Effector memory CD4-positive, alpha-beta T cell (primary cell): ENCODE data around the gene SHB.
"Not testable (repeated sequence)": the region's sequence is repeated elsewhere in the genome, so short reads cannot be mapped to it uniquely, and the experiment has no call there.

Experiments
- DNase-seq, 3 donors: peaks; one replicate each; pipeline ENCODE4 v3.0.0-alpha.2; 2020
- H3K27ac ChIP-seq: 2 replicates; pipeline ENCODE4 v1.7.0; 2013; ENCODE audit warnings: mild to moderate bottlenecking, low read length, moderate library complexity; ENCODE audit not compliant: insufficient read depth, poor library complexity, severe bottlenecking
- H3K27me3 ChIP-seq: replicated peaks from 2 replicates; pipeline ENCODE4 v1.7.0; 2013; ENCODE audit warnings: mild to moderate bottlenecking, low read length; ENCODE audit not compliant: insufficient read depth, control insufficient read depth, poor library complexity, severe bottlenecking
- H3K36me3 ChIP-seq: 2 replicates; pipeline ENCODE4 v1.7.0; 2013; ENCODE audit warnings: mild to moderate bottlenecking, low read length, moderate library complexity; ENCODE audit not compliant: control insufficient read depth, insufficient read depth
- H3K4me1 ChIP-seq: 2 replicates; pipeline ENCODE4 v1.7.0; 2013; ENCODE audit warnings: low read length, mild to moderate bottlenecking; ENCODE audit not compliant: control insufficient read depth, insufficient read depth, poor library complexity, severe bottlenecking
- H3K4me3 ChIP-seq: 2 replicates; pipeline ENCODE4 v1.7.0; 2013; ENCODE audit warnings: low read length, low read depth, mild to moderate bottlenecking; ENCODE audit not compliant: insufficient read depth, poor library complexity, severe bottlenecking
- H3K9me3 ChIP-seq: 2 replicates; pipeline ENCODE4 v1.7.0; 2013; ENCODE audit warnings: mild to moderate bottlenecking, low read length, moderate library complexity; ENCODE audit not compliant: control insufficient read depth

The SHB gene

GRCh38 chr9:37913480-37914153, 155.4 kb downstream of the SHB start:
- Histone ChIP-seq H3K36me3 (no peaks in the 10 kb centered on the region), H3K4me1 (no peaks in the 10 kb centered on the region), H3K9me3 (no peaks in the 10 kb centered on the region), H3K27me3 (no peaks in the 10 kb centered on the region), H3K27ac (no peak overlapping the region), H3K4me3 (no peak overlapping the region)
- peak; percentile 49 to 62 (median 50) for DNase-seq

DNA sequence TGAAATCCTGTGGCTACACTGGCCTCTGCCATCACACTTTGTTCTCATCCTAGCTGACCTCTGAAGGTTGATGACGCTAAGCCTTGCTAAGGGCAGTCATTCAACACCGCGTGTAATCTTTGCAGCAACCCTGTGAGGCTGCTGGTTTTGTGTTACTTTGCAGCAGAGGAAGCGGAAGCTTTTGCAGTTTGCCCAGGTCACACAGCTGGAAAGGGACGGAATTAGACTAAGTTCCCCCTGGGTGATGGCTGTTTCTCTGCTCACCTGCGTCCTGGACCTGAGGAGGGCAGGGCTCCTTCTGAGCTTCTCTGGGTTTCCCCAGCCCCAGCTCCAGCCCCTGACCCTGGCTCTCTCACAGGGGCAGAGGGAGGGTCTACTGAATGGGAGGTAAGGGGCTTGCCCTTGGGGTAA, 157.8 kb downstream of the SHB start:
- DNase-seq, result no peak
- Histone ChIP-seq H3K36me3 (no peaks in the 10 kb centered on the region), H3K27me3 (no peaks in the 10 kb centered on the region), H3K9me3 (no peaks in the 10 kb centered on the region), H3K4me3 (no peak overlapping the region), H3K27ac (no peak overlapping the region), H3K4me1 (no peaks in the 10 kb centered on the region)

DNA sequence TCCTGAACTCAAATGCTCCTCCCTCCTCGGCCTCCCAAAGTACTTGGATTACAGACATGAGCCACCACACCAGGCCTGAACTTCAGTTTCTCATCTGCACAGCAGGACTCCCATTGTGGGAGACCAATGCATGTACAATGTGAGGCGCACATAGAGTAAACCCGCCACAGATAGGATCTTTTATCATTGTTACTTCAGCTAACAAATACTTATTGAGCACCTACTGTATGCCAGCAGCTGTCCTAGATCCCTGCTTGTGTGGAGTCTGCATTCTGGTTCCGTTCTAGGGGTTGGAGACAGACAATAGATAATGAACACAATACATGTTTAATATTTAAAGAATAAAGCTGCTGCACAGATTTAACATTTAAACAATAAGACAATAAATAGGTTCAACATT, 158.8 kb downstream of the SHB start:
- Histone ChIP-seq H3K27me3 (no peaks in the 10 kb centered on the region), H3K9me3 (no peaks in the 10 kb centered on the region), H3K4me3 (no peak overlapping the region), H3K27ac (no peak overlapping the region), H3K4me1 (no peaks in the 10 kb centered on the region), H3K36me3 (no peaks in the 10 kb centered on the region)
- no peak for DNase-seq

DNA sequence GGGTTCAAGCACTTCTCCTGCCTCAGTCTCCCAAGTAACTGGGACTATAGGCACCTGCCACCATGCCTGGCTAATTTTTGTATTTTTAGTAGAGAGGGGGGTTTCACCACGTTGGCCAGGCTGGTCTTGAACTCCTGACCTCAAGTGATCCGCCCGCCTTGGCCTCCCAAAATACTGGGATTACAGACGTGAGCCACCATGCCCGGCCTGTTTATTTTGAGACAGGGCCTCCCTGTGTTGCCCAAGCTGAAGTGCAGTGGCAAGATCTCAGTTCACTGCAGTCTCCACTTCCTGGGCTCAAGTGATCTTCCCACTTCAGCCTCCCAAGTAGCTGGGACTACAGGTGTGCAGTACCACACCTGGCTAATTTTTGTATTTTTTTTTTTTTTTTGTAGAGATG, 159.2 kb downstream of the SHB start:
- not testable (repeated sequence) for DNase-seq, H3K27me3 ChIP-seq, H3K9me3 ChIP-seq, H3K36me3 ChIP-seq, H3K27ac ChIP-seq, H3K4me3 ChIP-seq, H3K4me1 ChIP-seq

- Histone ChIP-seq H3K27me3 (no peaks in the 10 kb centered on the region), H3K27ac (no peak overlapping the region), H3K9me3 (no peaks in the 10 kb centered on the region), H3K4me3 (no peak overlapping the region), H3K36me3 (no peaks in the 10 kb centered on the region), H3K4me1 (peaks cover 8% of the 10 kb centered on the region)
- DNase-seq, result no peak
Measured at GRCh38 chr9:37909326-37909725, 159.7 kb downstream of the SHB start.

- Histone ChIP-seq H3K27me3 (no peaks in the 10 kb centered on the region), H3K36me3 (no peaks in the 10 kb centered on the region), H3K27ac (no peak overlapping the region), H3K9me3 (no peaks in the 10 kb centered on the region), H3K4me3 (no peak overlapping the region), H3K4me1 (peaks cover 9% of the 10 kb centered on the region)
- no peak for DNase-seq
Measured at GRCh38 chr9:37908698-37909186, 160.3 kb downstream of the SHB start.

- H3K27ac ChIP-seq, result no peak overlapping the region
- no peak overlapping the region for H3K4me3 ChIP-seq
- peaks cover 9% of the 10 kb centered on the region for H3K4me1 ChIP-seq
- no peak for DNase-seq
- no peaks in the 10 kb centered on the region for H3K36me3 ChIP-seq
- H3K27me3 ChIP-seq, result no peaks in the 10 kb centered on the region
- H3K9me3 ChIP-seq, result no peaks in the 10 kb centered on the region
Measured at GRCh38 chr9:37908283-37908682, 160.7 kb downstream of the SHB start.

DNA sequence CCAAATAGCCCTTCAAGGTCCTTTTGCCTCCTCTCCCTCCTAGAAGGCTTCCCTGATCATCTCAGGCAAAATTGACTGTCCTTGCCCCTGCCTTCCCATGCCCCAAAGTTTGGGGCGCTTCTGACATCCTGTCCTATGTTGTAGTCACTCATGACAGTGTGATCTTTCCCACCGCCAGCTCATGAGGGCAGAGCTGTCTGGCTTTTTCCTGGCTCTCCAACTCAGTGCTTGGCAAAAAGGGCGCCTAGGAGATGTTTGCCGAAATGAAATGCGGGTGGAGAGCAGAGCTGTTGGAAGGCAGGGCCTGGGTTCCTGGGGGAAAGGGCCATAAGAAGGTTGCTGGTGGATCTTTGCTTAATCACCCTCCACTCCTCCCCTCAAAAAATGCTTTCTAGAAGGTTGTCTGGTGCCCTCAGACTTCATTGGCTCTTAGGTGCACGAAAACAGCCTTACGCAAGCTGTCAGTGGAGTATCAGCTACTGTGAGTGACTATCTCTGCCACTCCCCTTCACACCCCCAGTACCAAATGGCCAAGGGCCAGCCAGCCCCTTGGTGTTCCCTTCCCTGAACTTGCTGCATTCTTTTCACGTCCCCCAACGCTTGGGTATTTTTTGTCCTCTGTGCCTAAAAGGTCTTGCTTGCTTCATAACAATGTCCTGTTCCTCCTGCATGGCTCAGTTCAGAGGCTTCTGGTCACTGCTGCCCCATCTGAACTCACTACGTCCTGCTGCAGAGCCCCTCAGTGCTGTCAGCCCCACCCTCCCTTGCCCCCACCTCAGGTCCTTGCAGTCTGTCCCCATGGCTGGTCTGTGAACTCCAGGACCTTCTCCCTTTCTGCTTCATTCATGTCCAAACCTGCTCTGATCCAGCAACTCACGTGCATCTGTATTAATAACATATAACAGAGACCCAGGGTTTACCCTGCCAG, 162.5 kb downstream of the SHB start:
- H3K4me3 ChIP-seq, result no peak overlapping the region
- H3K27me3 ChIP-seq, result no peaks in the 10 kb centered on the region
- H3K27ac ChIP-seq, result no peak overlapping the region
- H3K9me3 ChIP-seq, result no peaks in the 10 kb centered on the region
- peaks cover 14% of the 10 kb centered on the region for H3K4me1 ChIP-seq
- no peak for DNase-seq
- H3K36me3 ChIP-seq, result no peaks in the 10 kb centered on the region

- peaks cover 14% of the 10 kb centered on the region for H3K4me1 ChIP-seq
- no peaks in the 10 kb centered on the region for H3K27me3 ChIP-seq
- peaks cover under 1% of the 10 kb centered on the region for H3K36me3 ChIP-seq
Measured at GRCh38 chr9:37905776-37906175, 163.3 kb downstream of the SHB start.

GRCh38 chr9:37905131-37905505, 163.9 kb downstream of the SHB start:
- DNase-seq, result no peak
- Histone ChIP-seq H3K27ac (no peak overlapping the region), H3K4me1 (peaks cover 14% of the 10 kb centered on the region), H3K36me3 (peaks cover 5% of the 10 kb centered on the region), H3K27me3 (no peaks in the 10 kb centered on the region), H3K9me3 (no peaks in the 10 kb centered on the region), H3K4me3 (no peak overlapping the region)

More at GRCh38 chr9:37905776-37906175, 163.3 kb downstream of the SHB start:
- no peak for DNase-seq
- Histone ChIP-seq H3K27ac (no peak overlapping the region), H3K9me3 (no peaks in the 10 kb centered on the region), H3K4me3 (no peak overlapping the region)
